ENCODE data around the gene ZNF587B. TPM values are rescaled to one million over a fixed set of nuclear protein-coding genes. Genes with fewer than 3 reads are reported as not detected.
"Not testable (repeated sequence)": the region's sequence is repeated elsewhere in the genome, so short reads cannot be mapped to it uniquely, and the experiment has no call there.

The ZNF587B gene
- 25.1 and 26.7 TPM in 2 replicates for total RNA-seq

DNA sequence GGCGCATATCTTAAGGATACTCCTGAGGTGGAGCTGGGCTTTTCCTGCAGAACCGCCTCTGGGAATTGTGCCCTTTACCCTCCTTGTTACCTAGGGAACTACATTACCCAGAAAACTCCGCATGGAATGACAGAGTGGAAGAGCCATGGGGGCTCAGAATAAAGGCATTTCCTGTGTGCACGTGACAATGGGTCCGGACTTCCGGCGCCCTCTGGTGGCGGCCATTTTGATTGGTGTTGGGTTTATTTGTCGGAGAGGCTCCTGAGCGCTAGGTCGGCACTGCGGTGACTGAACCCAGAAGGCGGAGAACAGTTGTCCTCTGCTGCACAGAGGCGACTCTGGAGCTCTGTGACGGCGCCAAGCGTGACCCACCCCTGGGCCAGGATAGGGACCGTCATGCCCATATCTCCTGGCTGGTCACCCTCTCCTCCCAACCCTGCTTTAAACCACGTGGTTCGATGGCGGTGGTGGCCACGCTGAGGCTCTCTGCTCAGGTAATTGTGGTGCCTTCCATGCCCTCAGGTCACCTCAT, at the start of gene ZNF587B:
Gene ZNF587B (plus strand): TSS at position 229 of the 532 bp plus-strand sequence. CDS start 230 bp downstream, at position 459.
- Mint-ChIP-seq H3K36me3 (ENCODE audit: low read depth) (peaks cover 40% of the 10 kb centered on the region), H3K9me3 (no peaks in the 10 kb centered on the region), H3K4me3 (no peak within 1 kb of the TSS), H3K27ac (no peak within 1 kb of the TSS), H3K27me3 (ENCODE audit: insufficient read depth) (no peaks in the 10 kb centered on the region), H3K4me1 (ENCODE audit: low read depth) (no peaks in the 10 kb centered on the region)
- intact Hi-C loops (cut with micrococcal nuclease) = no loop called here
- DNase-seq (ENCODE audit: low spot score) = no peak

- Mint-ChIP-seq H3K9me3 (peaks cover 48% of the 10 kb centered on the region), H3K4me1 (ENCODE audit: low read depth) (peaks cover 14% of the 10 kb centered on the region), H3K27me3 (ENCODE audit: insufficient read depth) (no peaks in the 10 kb centered on the region), H3K27ac (no peak overlapping the region), H3K4me3 (no peak overlapping the region), H3K36me3 (ENCODE audit: low read depth) (peaks cover 53% of the 10 kb centered on the region)
- DNase-seq (ENCODE audit: low spot score) = no peak
- intact Hi-C loops (cut with micrococcal nuclease) = no loop called here
These were observed 43.8 kb upstream of the ZNF587B start for GRCh38 chr19:57786286-57786685.

DNA sequence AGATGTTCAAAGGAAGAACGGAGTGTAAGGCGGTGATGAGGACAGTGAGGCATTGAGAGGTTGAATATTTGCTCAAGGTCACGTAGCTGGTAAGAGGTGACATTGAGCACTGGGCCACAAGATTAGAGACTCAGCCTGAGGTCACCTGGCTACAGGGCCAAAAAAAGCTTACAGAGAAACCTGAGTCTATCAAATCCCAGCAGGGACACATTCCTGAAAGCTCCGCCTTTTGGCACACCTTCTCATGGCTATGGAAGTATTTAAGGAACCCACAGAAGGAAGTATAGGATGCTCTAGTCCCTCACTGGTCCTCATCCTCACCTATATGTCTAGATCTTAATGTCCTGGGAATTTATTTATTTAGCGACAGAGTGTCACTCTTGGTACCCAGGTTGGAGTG, 43.2 kb upstream of the ZNF587B start:
- peaks cover 47% of the 10 kb centered on the region for H3K9me3 Mint-ChIP-seq
- H3K4me3 Mint-ChIP-seq = no peak overlapping the region
- intact Hi-C loops (cut with micrococcal nuclease) = no loop called here
- DNase-seq (ENCODE audit: low spot score) = no peak
- peaks cover 54% of the 10 kb centered on the region for H3K36me3 Mint-ChIP-seq (ENCODE audit: low read depth)
- H3K27me3 Mint-ChIP-seq (ENCODE audit: insufficient read depth) = no peaks in the 10 kb centered on the region
- H3K4me1 Mint-ChIP-seq (ENCODE audit: low read depth) = peaks cover 14% of the 10 kb centered on the region
- no peak overlapping the region for H3K27ac Mint-ChIP-seq

GRCh38 chr19:57788114-57788692, 41.9 kb upstream of the ZNF587B start:
- intact Hi-C loops (cut with micrococcal nuclease) = no loop called here

GRCh38 chr19:57789288-57789687, 40.8 kb upstream of the ZNF587B start:
- Mint-ChIP-seq H3K4me1 (ENCODE audit: low read depth) (peaks cover 14% of the 10 kb centered on the region), H3K36me3 (ENCODE audit: low read depth) (peaks cover 54% of the 10 kb centered on the region), H3K9me3 (peaks cover 47% of the 10 kb centered on the region), H3K27ac (no peak overlapping the region), H3K27me3 (ENCODE audit: insufficient read depth) (no peaks in the 10 kb centered on the region), H3K4me3 (no peak overlapping the region)
- DNase-seq (ENCODE audit: low spot score) = no peak
- intact Hi-C loops (cut with micrococcal nuclease) = no loop called here

More at GRCh38 chr19:57788114-57788692, 41.9 kb upstream of the ZNF587B start:
- peaks cover 54% of the 10 kb centered on the region for H3K36me3 Mint-ChIP-seq (ENCODE audit: low read depth)
- DNase-seq (ENCODE audit: low spot score) = no peak
- H3K9me3 Mint-ChIP-seq = peaks cover 47% of the 10 kb centered on the region
- no peak overlapping the region for H3K27ac Mint-ChIP-seq
- no peak overlapping the region for H3K4me3 Mint-ChIP-seq
- peaks cover 14% of the 10 kb centered on the region for H3K4me1 Mint-ChIP-seq (ENCODE audit: low read depth)
- no peaks in the 10 kb centered on the region for H3K27me3 Mint-ChIP-seq (ENCODE audit: insufficient read depth)

DNA sequence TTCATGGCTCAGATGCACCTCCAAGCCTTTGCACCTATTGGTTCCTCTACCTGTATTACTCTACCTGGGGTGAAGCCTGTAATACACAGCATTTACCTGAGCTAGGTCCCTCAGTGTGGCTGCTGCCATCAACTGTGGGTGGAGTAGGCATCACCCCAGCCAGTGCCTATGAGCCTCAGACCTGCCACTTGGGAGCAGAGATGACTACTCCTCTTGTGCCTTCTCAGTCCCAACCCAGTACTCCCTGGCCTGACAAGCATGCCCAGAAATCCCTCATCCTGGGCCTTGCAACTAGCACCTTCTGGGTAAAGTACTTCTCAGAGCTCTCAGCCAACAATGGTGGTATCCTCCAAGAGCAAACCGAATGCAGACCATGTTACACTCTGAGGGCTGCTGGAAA, 33.5 kb upstream of the ZNF587B start:
- H3K4me1 Mint-ChIP-seq (ENCODE audit: low read depth); H3K4me3 Mint-ChIP-seq; intact Hi-C loops (cut with micrococcal nuclease); H3K9me3 Mint-ChIP-seq; H3K27ac Mint-ChIP-seq; DNase-seq (ENCODE audit: low spot score); H3K27me3 Mint-ChIP-seq (ENCODE audit: insufficient read depth): not testable (repeated sequence)
- peaks cover 34% of the 10 kb centered on the region for H3K36me3 Mint-ChIP-seq (ENCODE audit: low read depth)

DNA sequence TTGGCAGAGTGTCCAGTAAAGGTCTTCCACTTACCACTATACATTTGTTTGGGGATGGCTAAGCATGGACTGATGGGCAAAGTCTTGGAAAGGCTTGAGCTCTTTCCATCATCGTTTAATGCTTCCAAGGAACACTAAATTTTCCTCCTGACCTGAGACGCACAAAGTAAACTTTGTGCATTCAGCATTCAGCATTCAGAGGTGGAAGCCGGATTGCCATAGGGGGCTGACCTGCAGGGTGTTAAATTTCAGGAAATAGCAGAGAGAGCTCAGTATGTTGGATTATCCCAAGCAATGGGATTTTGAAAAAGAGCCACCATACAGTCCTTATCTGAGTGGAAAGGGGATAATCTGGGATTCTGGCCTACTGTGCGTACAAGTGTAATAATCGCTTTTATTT, 29.4 kb upstream of the ZNF587B start:
- H3K4me1 Mint-ChIP-seq (ENCODE audit: low read depth) = peaks cover 23% of the 10 kb centered on the region
- intact Hi-C loops (cut with micrococcal nuclease) = no loop called here
- no peak overlapping the region for H3K27ac Mint-ChIP-seq
- no peak overlapping the region for H3K4me3 Mint-ChIP-seq
- H3K36me3 Mint-ChIP-seq (ENCODE audit: low read depth) = peaks cover 37% of the 10 kb centered on the region
- peaks cover 8% of the 10 kb centered on the region for H3K9me3 Mint-ChIP-seq
- DNase-seq (ENCODE audit: low spot score) = no peak
- no peaks in the 10 kb centered on the region for H3K27me3 Mint-ChIP-seq (ENCODE audit: insufficient read depth)

DNA sequence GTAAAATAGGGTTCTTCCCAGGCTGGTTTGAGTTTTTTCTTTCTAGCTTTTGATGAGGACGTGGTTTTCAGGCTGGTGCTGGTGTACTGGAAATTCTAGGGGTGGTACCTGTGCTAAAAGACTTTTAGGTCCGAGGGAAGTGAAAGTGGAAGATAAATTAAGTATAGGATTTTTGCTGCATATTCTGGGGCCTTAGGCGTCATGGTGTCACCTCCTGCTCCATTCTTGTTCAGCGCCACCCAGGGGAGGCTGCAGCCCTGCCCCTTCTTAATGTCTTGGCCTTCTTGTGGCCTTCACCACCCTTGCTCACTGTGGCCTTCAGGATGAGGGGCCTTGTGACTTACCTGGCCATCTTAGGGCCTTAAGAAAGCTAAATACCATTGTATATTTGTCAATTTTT, 27.8 kb upstream of the ZNF587B start:
- Mint-ChIP-seq H3K36me3 (ENCODE audit: low read depth) (peaks cover 35% of the 10 kb centered on the region), H3K27me3 (ENCODE audit: insufficient read depth) (no peaks in the 10 kb centered on the region), H3K4me3 (no peak overlapping the region), H3K27ac (no peak overlapping the region), H3K9me3 (peaks cover 13% of the 10 kb centered on the region), H3K4me1 (ENCODE audit: low read depth) (peaks cover 23% of the 10 kb centered on the region)
- intact Hi-C loops (cut with micrococcal nuclease) = no loop called here
- no peak for DNase-seq (ENCODE audit: low spot score)

DNA sequence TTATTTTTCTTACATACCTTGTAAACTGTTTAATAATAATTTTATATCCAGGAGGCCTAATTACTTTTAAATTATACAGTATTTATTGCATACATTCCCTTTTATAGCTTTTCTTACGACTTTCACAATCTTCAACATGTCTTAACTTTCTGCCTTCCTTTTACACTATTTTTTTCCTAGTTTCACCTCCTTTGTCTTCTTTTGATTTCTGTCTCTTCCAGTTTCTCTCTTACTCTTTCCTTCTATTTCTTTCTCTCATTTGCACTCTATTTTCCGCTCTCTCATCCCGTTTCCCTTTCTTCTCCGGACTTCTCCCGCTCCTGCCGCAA, 26.9 kb upstream of the ZNF587B start:
- H3K4me1 Mint-ChIP-seq (ENCODE audit: low read depth) = peaks cover 23% of the 10 kb centered on the region
- no peaks in the 10 kb centered on the region for H3K27me3 Mint-ChIP-seq (ENCODE audit: insufficient read depth)
- peak overlapping the region; percentile 52 for H3K27ac Mint-ChIP-seq
- DNase-seq (ENCODE audit: low spot score) = no peak
- peak overlapping the region; percentile 76 for H3K4me3 Mint-ChIP-seq
- H3K9me3 Mint-ChIP-seq = peaks cover 13% of the 10 kb centered on the region
- peaks cover 42% of the 10 kb centered on the region for H3K36me3 Mint-ChIP-seq (ENCODE audit: low read depth)
- intact Hi-C loops (cut with micrococcal nuclease) = no loop called here

DNA sequence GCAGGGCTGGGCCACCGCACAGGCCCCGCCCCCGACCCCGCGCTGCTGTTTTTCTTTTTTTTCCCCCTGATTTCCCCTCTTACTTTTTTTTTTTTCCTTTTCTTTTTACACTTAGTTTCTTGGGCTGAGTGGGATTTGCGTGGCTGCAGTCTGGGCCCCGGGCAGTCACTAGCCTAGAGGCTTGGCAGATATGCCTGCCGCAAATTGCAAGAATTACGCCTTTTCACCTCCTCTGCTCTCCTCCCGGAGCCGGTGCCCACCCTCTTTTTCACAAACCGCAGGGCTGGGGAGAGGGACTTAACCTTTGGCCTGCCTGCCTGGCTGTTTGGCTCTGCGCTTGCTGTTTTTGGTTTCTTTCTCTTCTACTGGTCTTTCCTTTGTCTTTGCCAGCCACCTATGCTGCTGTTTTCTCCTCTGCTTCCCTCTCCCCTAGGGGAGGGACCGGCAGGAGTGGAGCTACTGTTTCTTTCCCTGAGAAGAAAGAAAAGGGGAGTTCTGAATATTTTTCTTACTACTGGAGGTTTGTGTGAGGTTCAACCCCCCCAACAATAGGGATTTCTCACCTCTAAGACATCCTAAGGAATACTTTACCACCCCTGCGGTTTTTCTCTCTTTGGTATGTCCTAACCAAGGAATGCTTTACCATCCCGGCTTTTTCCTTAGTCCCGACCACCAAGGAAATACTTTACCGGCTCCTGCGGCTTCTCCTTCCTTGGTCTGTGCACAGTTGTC, 26.3 kb upstream of the ZNF587B start:
- H3K27ac Mint-ChIP-seq = peak overlapping the region; percentile 52

DNA sequence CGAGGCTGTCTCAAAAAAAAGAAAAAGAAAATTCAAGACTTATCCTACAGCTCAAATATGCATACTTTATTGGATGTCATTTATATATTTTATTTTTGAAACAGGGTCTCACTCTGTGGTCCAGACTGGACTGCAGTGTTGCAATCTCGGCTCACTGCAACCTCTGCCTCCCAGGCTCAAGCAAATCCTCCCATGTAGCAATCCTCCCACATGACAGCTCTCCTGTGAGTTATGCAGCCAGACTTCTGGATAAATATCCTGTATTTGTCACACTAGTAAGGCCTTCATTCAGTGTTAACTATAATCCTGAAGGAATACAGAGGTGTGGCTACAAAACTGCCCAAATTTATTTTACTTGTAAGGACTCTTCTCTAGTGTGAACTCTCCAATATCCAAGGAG, 22.6 kb upstream of the ZNF587B start:
- peaks cover 23% of the 10 kb centered on the region for H3K4me1 Mint-ChIP-seq (ENCODE audit: low read depth)
- no peaks in the 10 kb centered on the region for H3K27me3 Mint-ChIP-seq (ENCODE audit: insufficient read depth)
- no peak for DNase-seq (ENCODE audit: low spot score)
- H3K27ac Mint-ChIP-seq = no peak overlapping the region
- H3K4me3 Mint-ChIP-seq = no peak overlapping the region
- peaks cover 54% of the 10 kb centered on the region for H3K36me3 Mint-ChIP-seq (ENCODE audit: low read depth)
- intact Hi-C loops (cut with micrococcal nuclease) = no loop called here
- H3K9me3 Mint-ChIP-seq = peaks cover 4% of the 10 kb centered on the region

More for the DNA sequence above, 26.3 kb upstream of the ZNF587B start:
- Mint-ChIP-seq H3K36me3 (ENCODE audit: low read depth) (peaks cover 46% of the 10 kb centered on the region), H3K4me3 (peak overlapping the region; percentile 76), H3K9me3 (peaks cover 13% of the 10 kb centered on the region), H3K4me1 (ENCODE audit: low read depth) (peaks cover 23% of the 10 kb centered on the region), H3K27me3 (ENCODE audit: insufficient read depth) (no peaks in the 10 kb centered on the region)
- DNase-seq (ENCODE audit: low spot score) = no peak
- intact Hi-C loops (cut with micrococcal nuclease) = no loop called here

DNA sequence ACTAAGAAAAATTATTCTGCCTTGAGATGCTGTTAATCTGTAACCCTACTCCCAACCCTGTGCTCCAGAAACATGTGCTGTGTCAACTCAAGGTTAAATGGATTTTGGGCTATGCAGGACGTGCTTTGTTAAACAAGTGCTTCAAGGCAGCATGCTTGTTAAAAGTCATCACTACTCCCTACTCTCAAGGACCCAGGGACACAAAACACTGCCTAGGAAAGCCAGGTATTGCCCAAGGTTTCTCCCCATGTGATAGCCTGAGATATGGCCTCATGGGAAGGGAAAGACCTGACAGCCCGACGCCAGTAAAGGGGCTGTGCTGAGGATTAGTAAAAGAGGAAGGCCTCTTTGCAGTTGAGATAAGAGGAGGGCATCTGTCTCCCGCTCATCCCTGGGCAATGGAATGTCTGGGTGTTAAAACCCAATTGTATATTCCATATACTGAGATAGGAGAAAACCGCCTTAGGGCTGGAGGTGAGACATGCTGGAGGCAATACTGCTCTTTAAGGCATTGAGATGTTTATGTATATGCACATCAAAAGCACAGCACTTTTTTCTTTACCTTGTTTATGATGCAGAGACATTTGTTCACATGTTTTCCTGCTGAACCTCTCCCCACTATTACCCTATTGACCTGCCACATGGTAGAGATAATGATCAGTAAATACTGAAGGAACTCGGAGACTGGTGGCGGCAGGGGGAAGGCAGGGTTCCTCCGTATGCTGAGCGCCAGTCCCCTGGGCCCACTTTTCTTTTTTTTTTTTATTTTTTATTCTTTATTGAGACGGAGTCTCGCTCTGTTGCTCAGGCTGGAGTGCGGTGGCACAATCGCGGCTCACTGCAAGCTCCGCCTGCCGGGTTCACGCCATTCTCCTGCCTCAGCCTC, 19.4 kb upstream of the ZNF587B start:
- Mint-ChIP-seq H3K36me3 (ENCODE audit: low read depth) (peaks cover 47% of the 10 kb centered on the region), H3K4me1 (ENCODE audit: low read depth) (peaks cover 31% of the 10 kb centered on the region)
- not testable (repeated sequence) for H3K27ac Mint-ChIP-seq; H3K27me3 Mint-ChIP-seq (ENCODE audit: insufficient read depth); DNase-seq (ENCODE audit: low spot score); H3K4me3 Mint-ChIP-seq; H3K9me3 Mint-ChIP-seq
- intact Hi-C loops (cut with micrococcal nuclease) = loop anchor here (10.0 kb wide), 3 partner anchors 514 to 1496 kb away; partner anchors contain the start of genes RPS5, ZNF837, ZSCAN22 and ZSCAN5A
